Stimulated activated CD4-positive, alpha-beta T cell treated with anti-CD3 and anti-CD28 coated beads, TNF-alpha, amount 100 ng/mL, for 24 hours (primary cell): ENCODE results near the gene SORT1.
"Not testable (repeated sequence)": the region's sequence is repeated elsewhere in the genome, so short reads cannot be mapped to it uniquely, and the experiment has no call there.

Experiments used
- DNase-seq, 3 experiments: peaks; one replicate each; pipeline ENCODE4 v3.0.0-alpha.2; 2020; ENCODE audit warnings: low read depth in 3 of 3

Gene SORT1

DNA sequence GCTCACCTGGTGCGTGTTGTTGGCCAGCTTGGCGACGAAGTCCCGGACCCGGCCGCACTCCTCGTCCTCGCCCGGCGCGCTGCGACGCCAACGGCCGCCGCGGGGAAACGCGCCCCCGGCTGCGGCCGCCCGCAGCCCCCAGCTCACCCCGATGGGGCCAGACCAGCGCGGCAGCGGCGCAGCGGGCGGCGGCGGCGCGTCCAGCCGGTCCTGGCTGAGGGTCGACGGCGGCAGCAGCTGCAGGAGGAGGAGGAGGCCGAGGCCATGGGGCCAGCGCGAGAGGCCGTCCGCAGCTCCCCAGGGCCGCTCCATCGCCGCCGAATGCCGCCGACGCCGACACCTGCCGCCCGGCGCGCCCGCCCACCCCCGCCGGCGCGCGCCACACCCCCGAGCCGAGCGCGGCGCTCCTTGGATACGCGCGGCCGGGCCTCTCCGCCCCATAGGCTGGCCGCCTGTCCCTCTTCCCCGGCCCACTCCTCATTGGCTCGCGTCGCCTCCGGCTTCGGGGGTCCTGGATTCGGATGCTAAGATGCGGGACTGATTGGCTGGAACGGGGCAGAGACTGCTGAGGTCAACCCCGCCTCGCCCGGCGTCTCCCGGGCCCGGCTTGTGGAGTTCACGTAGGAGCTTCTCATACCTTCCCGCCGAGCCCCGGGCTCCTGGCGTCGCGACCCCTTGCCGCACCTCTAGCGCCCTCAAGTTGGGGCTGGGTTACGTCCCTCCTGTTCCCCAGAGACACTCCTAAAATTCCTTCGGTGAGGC lies at the start of gene SORT1:
SORT1 (minus strand) TSS at position 338 of the 762 bp plus-strand sequence; CDS start at position 312, 26 bp downstream.
- peak; percentile 11 to 58 (median 17) for DNase-seq

DNA sequence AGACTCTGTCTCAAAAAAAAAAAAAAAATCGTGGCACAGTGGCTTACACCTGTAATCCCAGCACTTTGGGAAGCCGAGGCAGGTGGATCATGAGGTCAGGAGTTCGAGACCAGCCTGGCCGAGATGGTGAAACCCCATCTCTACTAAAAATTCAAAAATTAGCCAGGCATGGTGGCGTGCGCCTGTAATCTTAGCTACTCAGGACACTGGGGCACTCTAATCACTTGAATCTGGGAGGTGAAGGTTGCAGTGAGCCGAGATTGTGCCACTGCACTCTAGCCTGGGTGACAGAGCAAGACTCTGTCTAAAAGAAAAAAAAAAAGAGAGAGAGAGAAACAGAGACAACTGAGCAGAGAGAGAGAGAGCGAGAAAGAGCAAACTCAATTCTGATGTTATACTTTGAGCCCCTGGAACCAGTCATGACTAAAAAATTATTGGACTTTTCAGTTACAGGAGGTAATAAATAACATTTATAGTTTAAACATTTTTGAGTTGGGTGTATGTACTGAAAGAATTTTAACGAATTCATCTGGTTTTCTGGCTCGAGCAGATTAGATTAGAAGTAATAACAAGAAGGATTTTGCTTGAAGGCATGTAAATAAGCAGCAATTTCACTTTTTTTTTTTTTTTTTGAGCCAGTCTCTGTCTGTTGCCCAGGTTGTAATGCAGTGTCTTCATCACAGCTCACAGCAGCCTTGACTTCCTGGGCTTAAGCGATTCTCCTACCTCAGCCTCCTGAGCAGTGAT lies 48.4 kb upstream of the SORT1 start:
- not testable (repeated sequence) for DNase-seq

DNA sequence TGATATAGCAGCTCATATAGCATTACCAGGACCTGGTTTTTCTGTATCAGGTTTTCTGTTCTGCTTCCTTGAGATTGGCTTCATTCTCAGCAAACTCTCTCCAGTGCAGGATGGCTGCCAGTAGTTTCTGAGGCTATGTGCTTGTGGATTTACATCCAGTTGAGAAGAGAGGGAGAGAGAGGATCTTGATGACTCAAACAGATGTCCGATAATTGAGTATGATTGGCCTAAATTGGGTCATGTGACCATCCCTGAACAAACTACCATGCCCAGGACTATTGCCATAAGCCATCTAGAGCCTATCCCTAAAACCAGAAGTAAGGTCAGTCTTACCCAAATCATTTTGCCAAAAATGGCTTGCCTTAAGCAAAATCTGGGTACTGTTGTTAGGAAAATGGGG lies 46.6 kb upstream of the SORT1 start:
- no peak for DNase-seq

DNA sequence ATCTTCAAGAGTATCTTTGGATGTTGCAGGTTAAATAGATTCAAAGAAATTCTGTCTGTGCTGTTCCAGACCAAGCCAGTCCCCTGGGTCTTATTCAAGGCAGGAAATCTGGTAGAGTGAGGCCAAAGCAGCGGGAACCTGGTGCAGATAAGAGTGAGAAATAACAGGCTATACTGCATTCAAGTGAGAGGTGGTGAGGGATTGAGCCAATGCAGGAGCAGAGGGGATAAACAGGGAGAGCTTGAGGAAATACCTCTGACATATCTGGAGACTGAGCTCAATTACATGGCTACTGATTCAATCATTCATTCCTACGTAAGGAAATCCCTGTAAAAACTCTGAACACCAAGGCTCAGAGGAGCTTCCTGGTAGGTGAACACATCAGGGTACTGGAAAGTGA lies 45.8 kb upstream of the SORT1 start:
- no peak for DNase-seq

DNA sequence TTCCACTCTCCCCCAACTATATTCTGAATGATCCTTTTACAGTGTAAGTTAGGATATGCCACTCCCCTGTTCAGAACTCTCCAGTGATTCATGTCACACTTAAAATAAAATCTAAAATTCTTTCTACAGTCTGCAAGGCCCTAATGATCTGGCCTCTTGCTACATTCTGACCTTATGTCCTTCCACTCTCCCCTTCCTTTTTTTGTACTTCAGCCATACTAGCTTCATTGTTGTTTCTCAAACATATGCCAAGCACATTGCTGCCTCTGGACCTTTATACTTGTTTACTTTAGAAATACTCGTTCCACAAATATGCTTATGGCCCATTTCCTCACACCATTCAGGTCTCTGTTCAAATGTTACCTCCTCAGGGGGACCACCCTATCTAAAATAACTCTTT lies 43.4 kb upstream of the SORT1 start:
- DNase-seq, result no peak

DNA sequence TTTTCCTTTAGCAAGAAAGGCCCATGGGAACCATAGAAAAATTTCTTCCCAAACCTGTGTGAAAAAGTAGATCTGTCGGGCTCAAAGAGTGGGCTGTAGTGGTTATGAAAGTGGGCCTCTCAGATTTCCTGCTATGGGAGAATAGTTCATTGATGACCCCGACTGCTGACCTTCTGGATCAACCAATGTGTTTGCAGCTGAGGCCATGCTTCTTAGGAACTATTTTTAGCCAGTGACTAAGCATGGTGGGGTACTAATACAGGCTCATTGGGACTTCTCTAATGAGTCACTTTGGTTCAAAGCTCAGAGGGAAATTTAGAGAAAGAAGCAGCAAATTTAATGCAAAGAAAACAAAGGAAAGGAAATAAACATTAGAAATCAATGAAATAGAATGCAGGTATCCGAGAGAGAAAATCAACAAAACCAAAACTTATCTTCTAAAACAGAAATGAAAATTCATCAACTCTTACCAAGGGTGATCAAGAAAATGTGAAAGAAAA lies 41.1 kb upstream of the SORT1 start:
- DNase-seq, result no peak

DNA sequence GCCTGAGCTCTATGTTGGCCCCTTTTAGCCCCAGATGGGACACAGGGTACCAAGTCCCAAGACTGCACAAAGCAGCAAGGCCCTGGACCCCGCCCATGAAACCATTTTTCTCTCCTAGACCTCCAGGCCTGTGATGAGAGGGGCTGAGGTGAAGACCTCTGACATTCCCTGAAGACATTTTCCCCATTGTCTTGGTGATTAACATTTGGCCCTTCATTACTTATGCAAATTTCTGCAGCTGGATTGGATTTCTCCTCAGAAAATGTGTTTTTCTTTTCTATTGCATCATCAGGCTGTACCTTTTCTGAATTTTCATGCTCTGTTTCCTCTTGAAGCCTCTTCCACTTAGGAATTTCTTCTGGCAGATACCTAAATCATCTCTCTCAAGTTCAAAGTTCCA lies 36.8 kb upstream of the SORT1 start:
- no peak for DNase-seq

DNA sequence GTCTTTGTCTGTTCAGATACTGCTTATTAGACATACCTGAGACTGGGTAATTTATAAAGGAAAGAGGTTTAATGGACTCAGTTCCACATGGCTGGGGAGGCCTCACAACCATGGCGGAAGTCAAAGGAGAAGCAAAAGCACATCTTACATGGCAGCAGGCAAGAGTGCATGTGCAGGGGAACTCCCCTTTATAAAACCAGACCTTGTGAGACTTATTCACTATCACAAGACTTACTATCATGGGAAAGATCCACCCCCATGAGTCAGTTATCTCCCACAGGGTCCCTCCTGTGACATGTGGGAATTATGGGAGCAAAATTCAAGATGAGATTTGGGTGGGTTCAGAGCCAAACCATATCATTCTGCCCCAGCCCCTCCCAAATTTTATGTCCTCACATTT lies 35.6 kb upstream of the SORT1 start:
- no peak for DNase-seq

DNA sequence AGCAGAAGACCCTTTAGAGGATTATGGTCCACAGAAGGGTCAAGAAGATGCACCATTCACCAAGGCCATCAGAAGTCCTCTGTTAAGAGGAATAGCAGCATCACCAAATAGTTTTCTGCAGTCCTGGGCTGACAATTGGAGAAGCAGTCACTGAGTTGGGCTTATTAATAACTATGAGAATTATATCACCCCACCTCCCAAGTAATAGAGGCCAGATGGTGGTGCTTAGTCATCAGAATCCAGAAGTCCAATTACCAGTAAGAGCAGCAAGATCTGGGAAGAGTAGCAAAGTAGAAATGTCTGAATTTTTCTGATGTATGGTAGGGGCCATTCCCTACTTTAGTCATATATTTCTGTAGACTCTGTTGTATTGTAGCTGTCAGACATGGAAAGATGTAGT lies 34.6 kb upstream of the SORT1 start:
- DNase-seq, result no peak

DNA sequence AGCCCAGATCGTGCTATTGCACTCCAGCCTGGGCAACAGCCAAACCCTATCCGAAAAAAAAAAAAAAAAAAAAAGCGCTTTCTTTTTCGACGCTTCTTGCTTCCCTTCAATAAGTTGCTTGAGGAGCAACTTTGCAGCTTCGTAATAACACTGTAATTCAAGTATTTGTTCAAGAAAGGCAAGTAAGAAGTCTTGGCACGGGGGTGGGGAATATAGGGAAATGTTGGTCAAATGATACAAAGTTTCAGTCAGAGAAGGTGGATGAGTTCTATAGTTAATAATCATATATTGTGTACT lies 29.4 kb upstream of the SORT1 start:
- no peak for DNase-seq

DNA sequence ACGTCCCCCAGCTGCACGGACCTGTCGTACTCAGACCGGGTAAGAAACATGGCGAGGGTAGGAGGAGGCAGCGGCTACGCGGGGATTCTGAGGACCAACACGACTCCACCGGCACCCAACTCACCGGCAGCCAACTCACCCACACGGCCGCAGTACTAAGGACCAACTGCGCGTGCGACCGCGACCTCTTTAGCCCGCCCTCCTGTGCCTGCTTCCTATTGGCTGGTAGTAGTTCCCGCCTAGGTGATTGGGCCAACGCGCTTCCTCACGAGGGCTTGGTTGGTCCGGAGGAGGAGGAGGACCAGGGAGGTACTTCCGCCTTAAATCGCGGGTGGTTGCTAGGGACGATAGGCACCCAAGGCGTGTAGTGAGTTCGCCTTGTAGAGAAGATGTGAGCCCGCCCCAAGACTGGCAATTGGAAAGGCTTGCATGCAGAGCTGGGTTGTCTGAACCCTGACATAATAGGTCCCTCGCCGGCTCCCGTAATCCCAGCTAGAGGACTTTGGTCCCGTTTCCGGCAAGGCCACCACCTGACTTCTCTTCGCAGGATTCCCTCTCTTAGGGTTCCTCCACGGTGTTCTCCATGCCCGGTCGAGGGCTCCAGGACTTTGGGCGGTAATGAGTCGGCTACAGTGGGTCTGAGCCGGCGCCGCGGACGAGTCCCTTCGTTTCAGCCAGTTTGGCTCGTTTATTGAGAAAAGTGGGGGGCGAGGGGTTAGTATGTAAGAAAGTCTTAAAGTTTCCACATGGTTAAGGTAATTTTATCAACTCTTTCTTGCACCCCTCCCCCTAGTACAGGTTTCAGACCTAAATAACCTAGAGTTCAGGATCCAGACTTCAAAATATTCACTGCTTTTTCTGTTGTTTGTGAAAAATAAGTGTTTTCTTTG lies 28.8 kb upstream of the SORT1 start, which contains the start of gene PSMA5:
PSMA5 (minus strand) TSS at position 168 of the 890 bp plus-strand sequence; CDS start at position 50, 118 bp downstream.
- peak; percentile 87 to 95 (median 94) for DNase-seq

DNA sequence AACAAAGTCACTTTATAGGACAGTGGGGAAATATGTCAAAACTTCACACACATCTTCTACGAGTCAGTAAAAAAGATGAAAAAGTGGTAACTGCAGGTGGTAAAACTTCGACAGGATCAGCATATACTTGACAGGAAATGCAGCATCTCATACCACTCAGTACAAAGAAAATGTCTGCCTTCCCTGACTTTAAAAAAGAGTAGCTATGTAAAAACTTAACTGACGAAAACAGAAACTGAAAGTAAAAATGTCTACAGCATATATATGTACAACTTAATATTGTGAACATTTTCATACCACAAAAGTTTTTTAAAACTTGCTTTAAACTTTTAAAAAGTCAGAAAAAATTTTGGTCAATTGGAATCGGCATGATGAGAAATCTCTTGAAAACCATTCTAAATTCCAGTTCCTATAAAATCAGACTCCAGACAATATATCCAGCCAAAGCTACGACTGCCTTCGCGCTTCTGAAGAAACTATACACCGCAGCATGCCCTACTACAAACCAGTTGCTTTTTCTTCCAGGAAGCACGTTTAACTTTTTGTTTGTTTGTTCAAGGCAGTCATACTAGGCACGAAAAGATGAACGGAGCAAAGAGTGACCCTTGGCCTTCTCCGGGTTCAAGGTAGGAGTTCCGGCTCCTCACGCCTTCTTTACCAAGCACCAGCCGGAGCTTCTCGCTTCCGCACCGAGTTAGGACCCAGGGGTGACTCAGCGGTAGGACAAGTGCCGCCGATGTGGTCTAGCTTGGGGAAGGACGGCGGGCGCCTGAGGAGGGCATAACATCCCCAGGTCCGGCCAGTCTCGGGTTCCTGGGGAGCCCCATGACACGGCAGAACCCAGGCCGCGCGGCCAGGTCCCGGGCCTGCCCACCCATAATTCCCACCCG lies 27.9 kb upstream of the SORT1 start:
- DNase-seq, result peak; percentile 21 to 56 (median 28)

DNA sequence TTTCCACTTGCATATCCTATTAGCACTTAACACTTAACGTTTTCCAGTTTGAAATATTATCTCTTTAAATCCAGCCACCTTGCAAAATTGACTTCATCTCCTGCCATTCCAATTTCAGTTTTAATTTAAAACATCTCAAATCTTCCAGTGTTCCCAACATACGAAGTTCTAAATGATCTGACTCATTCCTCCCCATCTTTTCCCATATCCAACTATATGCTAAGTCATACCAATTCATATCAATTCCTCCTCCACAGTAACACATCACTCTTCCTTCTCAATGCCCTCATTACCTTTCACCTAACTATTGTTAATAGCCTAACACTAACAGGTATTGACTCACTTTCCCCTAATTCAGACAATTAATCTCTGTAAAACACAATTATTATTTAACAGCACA lies 25.8 kb upstream of the SORT1 start:
- no peak for DNase-seq

DNA sequence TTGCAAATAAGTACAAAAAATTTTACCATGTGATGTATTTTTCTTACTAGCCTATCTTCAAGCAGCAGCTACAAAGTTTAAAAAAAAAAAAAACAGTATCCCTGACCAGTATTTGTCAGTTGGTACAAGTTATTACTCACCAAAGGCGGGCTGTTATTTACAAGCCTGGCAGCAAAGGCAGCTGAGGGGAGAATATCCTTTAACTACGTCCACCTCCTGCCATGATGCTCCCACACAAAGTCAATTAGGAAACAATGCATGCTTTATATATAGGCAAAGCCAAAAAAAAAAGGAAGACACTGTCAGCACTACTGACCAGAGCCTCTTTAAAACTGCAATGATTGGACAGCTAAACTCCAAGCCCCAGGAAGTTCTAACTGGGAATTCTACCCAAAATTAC lies 14.8 kb upstream of the SORT1 start:
- no peak for DNase-seq

DNA sequence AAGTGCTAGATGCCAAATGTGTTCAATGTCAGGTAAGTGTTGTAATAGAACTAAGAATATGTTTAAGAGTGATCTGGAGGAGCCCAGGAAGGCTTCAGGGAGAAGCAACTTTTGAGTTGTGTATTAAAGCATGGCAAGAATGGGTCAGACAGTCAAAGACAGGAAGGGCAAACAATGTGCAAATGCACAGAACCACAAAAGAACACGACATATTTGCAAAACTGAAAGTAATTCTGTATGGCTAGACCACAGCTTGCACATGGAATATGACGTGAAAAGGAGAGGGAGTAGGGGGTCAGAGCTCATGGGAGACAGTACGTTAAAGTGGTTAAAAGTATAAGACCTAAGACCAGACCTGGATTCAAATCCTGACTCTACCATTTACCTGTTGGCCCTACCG lies 7.1 kb upstream of the SORT1 start:
- DNase-seq, result no peak

DNA sequence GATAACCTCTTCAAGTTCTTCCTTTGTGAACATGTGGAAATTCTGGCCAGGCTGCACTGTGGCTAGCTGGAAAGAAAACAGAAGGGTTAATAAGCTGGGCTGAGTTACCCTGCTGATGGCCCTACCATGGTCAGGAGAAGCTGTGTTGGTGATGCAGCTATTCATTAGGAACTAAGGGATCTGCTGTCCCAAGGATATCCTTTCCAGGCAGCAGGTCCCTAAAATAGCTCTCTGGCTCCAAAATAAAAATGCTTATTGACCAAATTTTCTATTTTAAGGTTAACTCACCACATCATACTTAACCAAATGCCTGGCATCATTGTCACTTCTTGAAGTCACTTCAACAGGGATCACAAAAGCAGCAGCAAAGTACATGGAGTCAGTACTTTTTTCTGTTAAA lies 4.3 kb upstream of the SORT1 start:
- DNase-seq, result no peak

DNA sequence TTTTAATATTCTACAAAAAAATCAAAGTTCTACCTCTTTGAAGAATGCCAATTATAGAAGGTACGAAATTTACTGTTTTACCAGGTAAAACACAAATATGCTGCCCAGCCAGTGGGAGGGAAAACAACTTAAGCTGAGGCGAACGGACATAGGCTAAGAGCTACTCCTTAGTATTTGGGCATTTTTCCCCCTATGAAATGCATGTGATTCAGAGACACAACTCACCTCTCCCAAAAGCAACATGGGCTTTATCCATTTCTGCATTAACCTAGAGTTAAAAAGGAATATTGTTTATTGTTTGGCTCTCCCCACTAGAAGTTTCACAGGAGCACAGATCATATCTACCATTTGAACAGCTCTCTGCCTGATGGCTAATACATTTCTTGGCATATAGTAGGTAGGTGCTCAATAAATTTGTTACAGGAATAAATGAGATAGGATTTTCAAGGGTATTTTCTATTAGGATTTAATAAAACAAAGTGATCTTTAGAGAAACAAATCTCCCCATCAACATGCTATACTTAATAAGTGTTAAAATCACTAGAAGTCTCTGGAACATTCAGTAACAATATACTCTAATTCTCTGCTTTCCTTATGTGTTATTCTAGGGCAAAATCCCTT lies 2.4 kb upstream of the SORT1 start:
- DNase-seq, result no peak

DNA sequence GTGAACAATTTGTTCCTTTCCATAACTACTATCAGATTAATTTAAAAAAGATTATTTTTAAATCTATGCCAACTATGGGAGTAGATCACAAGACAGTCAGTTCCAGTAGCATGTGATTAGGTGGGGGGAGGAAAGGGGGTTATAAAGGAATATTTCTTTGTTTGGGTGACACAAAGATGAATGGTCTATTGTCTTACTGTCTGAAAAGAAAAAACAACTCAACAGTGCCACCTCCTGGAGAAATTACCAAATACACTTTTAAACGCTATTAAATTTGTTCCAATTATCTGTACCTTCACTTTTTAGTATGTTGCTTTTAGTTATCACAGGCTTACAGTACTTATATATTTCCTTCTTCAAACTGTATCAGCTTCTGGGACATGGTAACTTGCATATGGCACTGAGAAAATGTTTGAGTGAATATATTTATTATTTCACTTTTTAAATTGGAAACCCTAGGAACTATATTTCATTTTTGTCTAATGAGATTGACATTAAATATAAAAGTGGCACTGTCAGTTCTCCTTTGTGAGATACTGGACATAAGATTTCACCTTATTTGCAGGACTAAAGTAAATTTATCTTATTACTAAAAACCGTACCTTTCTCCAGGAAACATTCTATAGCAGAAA lies 1.7 kb upstream of the SORT1 start:
- DNase-seq, result peak in 1 of 3 experiments; percentile 17

DNA sequence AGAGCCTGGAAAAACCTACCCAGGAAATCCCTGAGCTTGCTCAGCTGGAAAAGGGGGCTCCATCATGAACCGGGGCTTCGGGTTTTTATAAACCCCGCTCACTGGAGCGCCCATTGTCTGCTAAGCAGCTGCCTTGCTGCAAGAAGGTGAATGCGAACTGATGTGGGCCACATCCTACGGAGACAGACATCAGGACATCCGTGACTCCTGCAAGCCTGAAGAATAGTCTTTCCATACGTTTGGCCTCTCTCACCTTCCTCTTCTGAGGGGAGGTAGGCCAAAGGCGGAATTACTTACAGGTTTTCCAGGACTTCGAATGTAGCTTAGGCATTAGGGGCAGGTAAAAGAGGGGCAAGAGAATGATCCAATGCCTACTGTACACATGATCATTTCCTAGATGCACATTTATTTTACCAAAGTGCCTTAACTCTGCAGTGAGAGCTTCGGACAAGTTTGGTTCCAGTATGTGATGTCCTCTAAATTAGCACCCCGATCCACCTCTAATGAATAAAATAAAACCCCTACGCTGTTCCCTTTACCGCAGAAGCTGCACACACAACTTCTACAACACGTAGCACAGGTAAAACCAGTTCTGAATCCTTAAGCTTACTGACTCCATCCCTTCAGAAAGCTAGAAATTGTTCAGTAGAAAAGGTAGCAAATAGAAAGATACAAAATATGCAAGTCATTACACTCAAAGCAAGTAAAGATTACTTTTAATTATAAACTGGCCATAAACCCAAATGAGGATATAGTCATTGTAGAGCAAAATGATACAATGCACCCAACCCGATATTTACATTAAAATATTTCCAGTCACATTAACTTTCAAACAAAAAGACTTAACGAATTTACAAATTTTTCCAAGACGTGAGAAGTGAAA lies 866 bp upstream of the SORT1 start:
- DNase-seq, result no peak
